GM19395 (cell line): ENCODE measurements around the gene PPP6R3.
"Not testable (repeated sequence)": the region's sequence is repeated elsewhere in the genome, so short reads cannot be mapped to it uniquely, and the experiment has no call there.

Experiments used
- ATAC-seq: cut with Tn5 transposase; IDR thresholded peaks from one replicate; pipeline ENCODE4 v1.9.1; 2021; ENCODE audit warnings: mild to moderate bottlenecking, moderate library complexity; ENCODE audit not compliant: unreplicated experiment

Gene PPP6R3

GRCh38 chr11:68594123-68594522 is 133.6 kb downstream of the PPP6R3 start:
- no peak for ATAC-seq

- no peak for ATAC-seq
These were observed 135.7 kb downstream of the PPP6R3 start for GRCh38 chr11:68596231-68596630.

GRCh38 chr11:68598816-68599653 is 138.5 kb downstream of the PPP6R3 start:
- ATAC-seq: no peak

GRCh38 chr11:68601147-68601546 is 140.6 kb downstream of the PPP6R3 start:
- no peak for ATAC-seq

- ATAC-seq: no peak
These were observed 149.2 kb downstream of the PPP6R3 start for GRCh38 chr11:68609761-68610160.

- no peak for ATAC-seq
These were observed 150.0 kb downstream of the PPP6R3 start for GRCh38 chr11:68610452-68611116.

GRCh38 chr11:68615657-68616056 is 155.1 kb downstream of the PPP6R3 start:
- ATAC-seq: no peak

GRCh38 chr11:68617925-68618809 is 157.6 kb downstream of the PPP6R3 start:
- ATAC-seq: no peak

GRCh38 chr11:68621826-68622225 is 161.3 kb downstream of the PPP6R3 start:
- ATAC-seq: no peak

GRCh38 chr11:68623706-68624105 is 163.2 kb downstream of the PPP6R3 start:
- ATAC-seq: not testable (repeated sequence)

GRCh38 chr11:68625069-68625468 is 164.5 kb downstream of the PPP6R3 start:
- not testable (repeated sequence) for ATAC-seq

- ATAC-seq: not testable (repeated sequence)
These were observed 165.7 kb downstream of the PPP6R3 start for GRCh38 chr11:68626236-68626635.

GRCh38 chr11:68628837-68629236 is 168.3 kb downstream of the PPP6R3 start:
- ATAC-seq: not testable (repeated sequence)

GRCh38 chr11:68632375-68632774 is 171.8 kb downstream of the PPP6R3 start:
- not testable (repeated sequence) for ATAC-seq

GRCh38 chr11:68632802-68633201 is 172.2 kb downstream of the PPP6R3 start:
- no peak for ATAC-seq

GRCh38 chr11:68634606-68635005 is 174.1 kb downstream of the PPP6R3 start:
- ATAC-seq: not testable (repeated sequence)

GRCh38 chr11:68635172-68635571 is 174.6 kb downstream of the PPP6R3 start:
- not testable (repeated sequence) for ATAC-seq

- not testable (repeated sequence) for ATAC-seq
These were observed 175.3 kb downstream of the PPP6R3 start for GRCh38 chr11:68635883-68636282.

- not testable (repeated sequence) for ATAC-seq
These were observed 178.8 kb downstream of the PPP6R3 start for GRCh38 chr11:68639322-68639721.

- ATAC-seq: no peak
These were observed 181.3 kb downstream of the PPP6R3 start for GRCh38 chr11:68641880-68642279.

- no peak for ATAC-seq
These were observed 183.0 kb downstream of the PPP6R3 start for GRCh38 chr11:68643585-68643984.
